Measurements from ENCODE around the gene SPANXD.
"Not testable (repeated sequence)": the region's sequence is repeated elsewhere in the genome, so short reads cannot be mapped to it uniquely, and the experiment has no call there.

SPANXD gene, protein sequence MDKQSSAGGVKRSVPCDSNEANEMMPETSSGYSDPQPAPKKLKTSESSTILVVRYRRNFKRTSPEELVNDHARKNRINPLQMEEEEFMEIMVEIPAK

DNA sequence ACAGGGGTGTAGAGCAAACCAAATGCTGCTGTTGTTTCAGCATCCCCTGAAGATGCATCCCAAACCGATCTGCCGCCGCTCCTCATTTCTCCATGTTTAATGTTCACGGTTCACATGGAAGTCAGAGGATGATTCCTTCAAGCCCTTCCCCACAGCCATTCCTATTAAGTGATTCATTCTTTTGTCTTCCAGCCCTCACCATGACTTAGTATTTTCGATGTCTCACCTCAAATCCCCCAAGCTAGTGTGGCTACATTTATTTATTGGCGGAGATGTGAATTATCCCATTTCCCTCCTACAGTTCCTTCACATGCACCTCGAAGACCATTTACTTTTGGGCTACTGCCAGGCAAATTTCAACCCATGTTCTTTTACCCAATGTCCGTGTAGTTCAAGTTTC is at the start of gene SPANXD:
Gene SPANXD (minus strand): TSS at position 101 of the 400 bp plus-strand sequence. CDS start 334 bp downstream, outside the sequence.
- not testable (repeated sequence) for DNase-seq (ENCODE audit: low read depth in 2 of 2); H3K4me3 ChIP-seq (replicated peaks in 1 of 2; ENCODE audit: low read depth in 2 of 2, low read length in 2 of 2)

DNA sequence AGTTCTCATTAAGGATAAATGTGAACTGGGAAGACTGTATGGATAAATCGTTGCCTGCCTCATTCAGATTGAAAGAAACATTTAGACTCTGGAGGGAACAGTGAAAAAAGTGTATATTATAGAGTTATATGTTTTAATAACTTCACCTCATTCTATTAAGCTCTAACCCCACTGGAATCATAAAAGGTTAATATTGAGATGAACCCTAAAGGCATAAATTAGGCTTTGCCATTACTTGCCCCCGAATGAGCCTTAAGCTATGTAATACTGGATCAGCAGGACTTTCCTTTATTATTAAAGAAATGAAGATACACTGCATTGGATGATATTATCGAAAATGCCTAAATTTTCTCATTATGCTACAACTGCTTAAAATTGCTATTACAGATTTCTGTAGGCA is 44.1 kb upstream of the SPANXD start:
- TF ChIP-seq, protein P1, sequence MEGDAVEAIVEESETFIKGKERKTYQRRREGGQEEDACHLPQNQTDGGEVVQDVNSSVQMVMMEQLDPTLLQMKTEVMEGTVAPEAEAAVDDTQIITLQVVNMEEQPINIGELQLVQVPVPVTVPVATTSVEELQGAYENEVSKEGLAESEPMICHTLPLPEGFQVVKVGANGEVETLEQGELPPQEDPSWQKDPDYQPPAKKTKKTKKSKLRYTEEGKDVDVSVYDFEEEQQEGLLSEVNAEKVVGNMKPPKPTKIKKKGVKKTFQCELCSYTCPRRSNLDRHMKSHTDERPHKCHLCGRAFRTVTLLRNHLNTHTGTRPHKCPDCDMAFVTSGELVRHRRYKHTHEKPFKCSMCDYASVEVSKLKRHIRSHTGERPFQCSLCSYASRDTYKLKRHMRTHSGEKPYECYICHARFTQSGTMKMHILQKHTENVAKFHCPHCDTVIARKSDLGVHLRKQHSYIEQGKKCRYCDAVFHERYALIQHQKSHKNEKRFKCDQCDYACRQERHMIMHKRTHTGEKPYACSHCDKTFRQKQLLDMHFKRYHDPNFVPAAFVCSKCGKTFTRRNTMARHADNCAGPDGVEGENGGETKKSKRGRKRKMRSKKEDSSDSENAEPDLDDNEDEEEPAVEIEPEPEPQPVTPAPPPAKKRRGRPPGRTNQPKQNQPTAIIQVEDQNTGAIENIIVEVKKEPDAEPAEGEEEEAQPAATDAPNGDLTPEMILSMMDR (IDR thresholded peaks at IDR 0.05; ENCODE audit: low read depth, low read length) = no peak
- DNase-seq (ENCODE audit: low read depth in 2 of 2) = no peak
- no peak overlapping the region for H3K4me3 ChIP-seq (replicated peaks in 1 of 2; ENCODE audit: low read depth in 2 of 2, low read length in 2 of 2)

DNA sequence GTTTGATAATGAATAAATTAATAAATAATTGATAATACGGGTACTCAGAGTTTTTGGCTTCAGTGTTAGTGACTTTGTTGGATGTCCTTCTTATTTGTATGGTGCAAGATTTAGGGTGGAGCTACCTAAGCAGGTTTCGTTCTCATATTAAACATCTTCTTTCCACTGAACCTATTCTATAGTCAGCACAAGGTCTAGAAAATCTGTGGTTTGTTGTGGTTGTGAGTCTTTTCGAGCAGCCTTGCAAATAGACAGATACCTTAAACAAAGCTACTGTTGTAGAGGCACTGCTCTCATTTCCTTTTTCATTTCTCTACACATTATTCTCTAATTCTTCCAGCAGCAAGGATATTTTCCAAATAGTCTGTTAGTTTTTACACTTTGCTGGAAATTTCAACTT is 38.1 kb upstream of the SPANXD start:
- DNase-seq (ENCODE audit: low read depth in 2 of 2) = no peak
- TF ChIP-seq, protein P1 (IDR thresholded peaks at IDR 0.05; ENCODE audit: low read depth, low read length) = no peak
- no peak overlapping the region for H3K4me3 ChIP-seq (replicated peaks in 1 of 2; ENCODE audit: low read depth in 2 of 2, low read length in 2 of 2)

DNA sequence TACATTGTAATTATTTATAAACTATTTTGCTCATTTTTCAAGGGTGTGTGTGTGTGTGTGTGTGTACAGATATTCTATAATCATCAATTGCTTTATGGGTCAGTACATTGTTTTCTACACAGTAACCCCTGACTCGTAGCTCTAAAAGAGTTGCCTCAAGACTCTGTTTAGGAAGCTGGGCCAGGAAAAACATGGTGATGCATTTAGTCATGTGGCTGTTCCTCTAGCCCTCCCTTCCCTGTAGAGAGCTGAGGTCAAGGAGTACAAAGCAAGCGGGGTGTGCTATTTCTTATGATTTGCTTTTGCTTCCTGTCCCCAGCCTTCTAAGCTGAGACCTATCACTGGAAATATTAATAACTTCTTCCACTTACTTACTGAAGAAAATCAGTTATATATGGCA is 34.8 kb upstream of the SPANXD start:
- no peak overlapping the region for H3K4me3 ChIP-seq (replicated peaks in 1 of 2; ENCODE audit: low read depth in 2 of 2, low read length in 2 of 2)
- DNase-seq (ENCODE audit: low read depth in 2 of 2) = peak in 1 of 2 donors; percentile 78
- TF ChIP-seq, protein P1 (IDR thresholded peaks at IDR 0.05; ENCODE audit: low read depth, low read length) = no peak

DNA sequence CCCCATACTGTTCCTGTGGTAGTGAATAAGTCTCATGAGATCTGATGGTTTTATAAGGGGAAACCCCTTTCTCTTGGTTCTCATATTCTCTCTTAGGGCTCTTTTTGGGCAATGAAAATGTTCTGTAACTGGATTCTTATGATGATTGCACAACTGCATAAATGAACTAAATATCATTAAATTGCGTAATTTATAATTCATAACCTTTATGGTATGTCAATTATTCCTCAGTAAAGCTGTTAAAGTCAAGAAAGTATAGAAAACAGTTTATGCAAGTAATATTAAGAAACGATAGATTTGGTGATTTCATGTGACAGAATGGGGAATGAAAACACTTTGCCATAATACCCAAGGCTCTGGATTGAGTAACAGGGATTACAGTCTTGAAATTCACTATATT is 33.5 kb upstream of the SPANXD start:
- no peak overlapping the region for H3K4me3 ChIP-seq (replicated peaks in 1 of 2; ENCODE audit: low read depth in 2 of 2, low read length in 2 of 2)
- DNase-seq (ENCODE audit: low read depth in 2 of 2) = peak in 1 of 2 donors; percentile 65
- TF ChIP-seq, protein P1 (IDR thresholded peaks at IDR 0.05; ENCODE audit: low read depth, low read length) = no peak

DNA sequence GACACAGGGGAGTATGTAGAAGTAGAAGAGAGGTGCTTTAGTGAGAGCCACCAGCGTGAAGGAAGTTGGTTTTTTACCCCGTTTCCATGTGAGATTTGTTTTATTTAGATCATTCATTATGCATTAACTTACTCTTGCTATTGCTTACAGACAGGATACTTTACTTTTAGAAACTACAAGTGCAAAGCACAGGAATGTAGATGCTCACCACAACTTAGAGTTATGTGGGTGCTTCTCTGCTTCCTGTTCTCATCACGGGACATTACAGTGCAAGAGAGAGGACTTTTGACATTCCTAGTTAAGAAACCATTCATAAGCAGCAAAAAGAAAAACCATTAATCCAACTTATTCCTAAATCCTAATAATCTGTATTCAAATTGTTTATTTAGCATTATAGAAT is 25.6 kb upstream of the SPANXD start:
- TF ChIP-seq, protein P1 (IDR thresholded peaks at IDR 0.05; ENCODE audit: low read depth, low read length) = no peak
- no peak overlapping the region for H3K4me3 ChIP-seq (replicated peaks in 1 of 2; ENCODE audit: low read depth in 2 of 2, low read length in 2 of 2)
- DNase-seq (ENCODE audit: low read depth in 2 of 2) = no peak

DNA sequence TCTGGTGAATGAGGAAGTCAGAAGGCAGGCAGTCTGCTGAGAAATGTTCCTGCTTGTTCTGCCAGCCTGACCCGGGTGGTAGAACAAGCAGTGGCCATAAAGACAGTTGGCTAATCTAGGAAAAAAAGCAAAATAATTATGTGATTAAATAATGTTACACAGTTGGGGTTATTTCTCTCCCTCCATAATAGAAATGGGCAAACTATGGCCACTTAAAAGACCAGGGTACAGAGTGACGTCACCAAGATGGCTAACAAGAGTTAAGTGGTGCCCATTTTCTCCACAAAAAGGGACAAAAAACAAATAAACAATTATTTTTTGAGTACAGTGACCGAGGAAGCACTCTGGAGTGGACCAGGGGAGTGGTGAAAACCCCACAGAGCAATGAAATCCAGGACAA is 16.1 kb upstream of the SPANXD start:
- TF ChIP-seq, protein P1 (IDR thresholded peaks at IDR 0.05; ENCODE audit: low read depth, low read length) = no peak
- H3K4me3 ChIP-seq (replicated peaks in 1 of 2; ENCODE audit: low read depth in 2 of 2, low read length in 2 of 2) = no peak overlapping the region
- DNase-seq (ENCODE audit: low read depth in 2 of 2) = no peak

Measured in cardiac fibroblast (primary cell).